ENCODE results near the gene FOXO1. TPM values are rescaled to one million over a fixed set of nuclear protein-coding genes. Genes with fewer than 3 reads are reported as not detected.

The FOXO1 gene
- total RNA-seq, 1 donor from 2014 or later: 19.9 TPM

DNA sequence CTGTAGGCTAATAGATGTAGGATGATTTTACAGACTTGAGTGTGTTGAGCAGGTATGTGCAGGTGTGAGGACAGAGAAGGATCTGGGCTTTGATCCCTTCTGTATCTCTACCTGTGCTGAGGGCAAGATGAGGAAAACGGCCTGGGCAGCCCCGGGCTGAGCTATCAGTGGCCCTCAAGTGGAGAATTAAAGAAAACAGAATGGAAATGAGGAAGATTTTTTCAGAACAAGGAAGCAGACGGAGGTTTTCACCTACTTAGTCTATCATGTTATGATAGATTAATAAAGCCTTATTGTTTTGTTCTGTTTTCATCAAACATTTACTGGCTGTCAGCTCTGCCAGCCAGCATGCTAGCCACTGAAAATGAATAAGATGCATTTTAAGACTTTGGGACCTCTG lies 22.3 kb upstream of the FOXO1 start:
- no peaks in the 10 kb centered on the region for H3K9me3 ChIP-seq
- H3K27me3 ChIP-seq (ENCODE audit: low read depth): no peaks in the 10 kb centered on the region
- H3K4me1 ChIP-seq: no peaks in the 10 kb centered on the region
- no peaks in the 10 kb centered on the region for H3K36me3 ChIP-seq
- TF ChIP-seq, protein P1, sequence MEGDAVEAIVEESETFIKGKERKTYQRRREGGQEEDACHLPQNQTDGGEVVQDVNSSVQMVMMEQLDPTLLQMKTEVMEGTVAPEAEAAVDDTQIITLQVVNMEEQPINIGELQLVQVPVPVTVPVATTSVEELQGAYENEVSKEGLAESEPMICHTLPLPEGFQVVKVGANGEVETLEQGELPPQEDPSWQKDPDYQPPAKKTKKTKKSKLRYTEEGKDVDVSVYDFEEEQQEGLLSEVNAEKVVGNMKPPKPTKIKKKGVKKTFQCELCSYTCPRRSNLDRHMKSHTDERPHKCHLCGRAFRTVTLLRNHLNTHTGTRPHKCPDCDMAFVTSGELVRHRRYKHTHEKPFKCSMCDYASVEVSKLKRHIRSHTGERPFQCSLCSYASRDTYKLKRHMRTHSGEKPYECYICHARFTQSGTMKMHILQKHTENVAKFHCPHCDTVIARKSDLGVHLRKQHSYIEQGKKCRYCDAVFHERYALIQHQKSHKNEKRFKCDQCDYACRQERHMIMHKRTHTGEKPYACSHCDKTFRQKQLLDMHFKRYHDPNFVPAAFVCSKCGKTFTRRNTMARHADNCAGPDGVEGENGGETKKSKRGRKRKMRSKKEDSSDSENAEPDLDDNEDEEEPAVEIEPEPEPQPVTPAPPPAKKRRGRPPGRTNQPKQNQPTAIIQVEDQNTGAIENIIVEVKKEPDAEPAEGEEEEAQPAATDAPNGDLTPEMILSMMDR (IDR thresholded peaks at IDR 0.05): no peak
- no peak overlapping the region for H3K27ac ChIP-seq
- no peak for DNase-seq
- ATAC-seq: no peak
- intact Hi-C loops (cut with DNase I): loop anchor here (10.0 kb wide), 1 partner anchor 624 kb away; no protein-coding TSS in a partner anchor
- H3K4me3 ChIP-seq: no peak overlapping the region

DNA sequence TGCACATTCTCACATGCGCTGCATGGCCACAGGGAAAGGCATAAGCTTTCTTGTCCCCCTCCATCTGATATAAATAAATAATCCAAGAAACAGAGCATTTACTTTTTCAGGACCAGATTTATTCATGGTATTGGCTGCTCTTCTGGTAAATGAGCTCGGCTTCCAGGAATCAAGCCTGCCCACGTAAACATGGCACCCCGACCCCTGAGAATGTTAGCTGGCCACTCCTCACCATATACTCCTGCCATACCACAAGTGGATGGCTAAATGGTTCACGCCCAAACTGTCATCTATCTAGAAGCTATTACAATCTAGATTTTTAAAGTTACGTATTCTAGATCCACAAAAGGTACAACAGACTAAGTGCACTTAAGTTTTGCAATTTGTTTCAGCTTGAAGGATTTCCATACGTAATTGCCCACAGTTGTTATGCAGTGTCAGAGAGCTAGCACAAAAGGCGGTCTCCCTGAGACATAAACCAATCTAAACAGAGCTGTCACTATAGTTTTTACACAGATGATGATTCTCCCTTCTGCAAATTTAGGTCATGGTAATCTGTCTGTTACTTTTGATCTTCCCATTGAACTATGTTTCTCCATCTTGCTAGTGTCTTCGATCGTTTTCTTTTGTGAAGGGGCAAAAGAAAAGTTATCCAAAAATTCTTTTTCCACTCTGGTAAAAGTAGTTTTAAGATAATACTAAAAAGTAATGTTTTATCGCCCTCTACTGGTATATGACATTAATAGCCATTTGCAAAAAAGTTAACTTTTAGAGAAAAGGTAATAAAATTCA lies 16.2 kb upstream of the FOXO1 start:
- no peak for DNase-seq
- H3K9me3 ChIP-seq: no peaks in the 10 kb centered on the region
- intact Hi-C loops (cut with DNase I): loop anchor here (10.0 kb wide), 1 partner anchor 618 kb away; no protein-coding TSS in a partner anchor

DNA sequence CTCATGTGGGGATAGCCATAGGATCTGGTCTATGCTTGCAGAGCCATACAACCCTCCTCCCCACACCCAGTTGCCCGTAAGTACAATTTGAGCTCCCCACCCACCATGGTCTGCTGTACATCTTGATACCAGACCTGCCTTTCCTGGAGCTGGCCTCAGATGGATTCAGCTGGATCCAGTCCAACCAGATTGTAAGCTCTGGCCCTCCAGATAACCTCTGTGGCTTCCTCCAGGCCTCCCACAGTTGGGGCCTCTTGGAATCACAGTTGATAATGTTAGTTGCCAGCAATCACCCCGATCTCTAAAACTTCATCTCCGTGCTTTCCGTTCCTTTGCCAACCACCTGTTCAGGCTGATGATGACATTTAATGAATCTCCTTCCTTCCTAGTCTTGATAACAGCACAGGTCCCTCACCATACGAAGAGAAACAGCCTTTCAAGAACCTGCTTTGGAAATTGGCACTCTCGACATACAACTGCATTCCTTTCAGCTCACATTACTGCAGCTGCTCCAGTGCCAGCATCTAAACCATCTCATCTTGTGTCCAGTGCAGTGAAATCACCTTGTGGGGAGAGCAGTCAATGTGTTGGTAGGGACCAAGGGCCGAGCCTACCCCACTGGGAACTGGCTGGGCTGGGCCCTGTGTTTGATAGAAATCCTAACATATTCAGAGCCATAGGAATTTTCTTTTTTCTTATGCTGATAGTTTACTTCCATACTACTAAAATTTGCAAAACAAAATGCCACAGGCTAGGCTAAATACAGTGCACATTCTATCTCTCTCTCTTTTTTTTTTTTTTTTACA lies 15.1 kb upstream of the FOXO1 start:
- H3K27ac ChIP-seq: no peak overlapping the region
- intact Hi-C loops (cut with DNase I): loop anchor here (10.0 kb wide), 1 partner anchor 617 kb away; no protein-coding TSS in a partner anchor
- H3K36me3 ChIP-seq: no peaks in the 10 kb centered on the region
- no peak for DNase-seq
- no peaks in the 10 kb centered on the region for H3K9me3 ChIP-seq
- ATAC-seq: peak; percentile 21 to 61
- no peak overlapping the region for H3K4me3 ChIP-seq
- peaks cover 7% of the 10 kb centered on the region for H3K4me1 ChIP-seq
- TF ChIP-seq, protein P1 (IDR thresholded peaks at IDR 0.05): no peak
- H3K27me3 ChIP-seq (ENCODE audit: low read depth): no peaks in the 10 kb centered on the region

More for the DNA sequence above, 16.2 kb upstream of the FOXO1 start:
- Histone ChIP-seq H3K27me3 (ENCODE audit: low read depth) (no peaks in the 10 kb centered on the region), H3K4me1 (peaks cover 7% of the 10 kb centered on the region), H3K36me3 (no peaks in the 10 kb centered on the region), H3K27ac (no peak overlapping the region), H3K4me3 (no peak overlapping the region)
- ATAC-seq: no peak
- TF ChIP-seq, protein P1 (IDR thresholded peaks at IDR 0.05): peak; percentile 70

DNA sequence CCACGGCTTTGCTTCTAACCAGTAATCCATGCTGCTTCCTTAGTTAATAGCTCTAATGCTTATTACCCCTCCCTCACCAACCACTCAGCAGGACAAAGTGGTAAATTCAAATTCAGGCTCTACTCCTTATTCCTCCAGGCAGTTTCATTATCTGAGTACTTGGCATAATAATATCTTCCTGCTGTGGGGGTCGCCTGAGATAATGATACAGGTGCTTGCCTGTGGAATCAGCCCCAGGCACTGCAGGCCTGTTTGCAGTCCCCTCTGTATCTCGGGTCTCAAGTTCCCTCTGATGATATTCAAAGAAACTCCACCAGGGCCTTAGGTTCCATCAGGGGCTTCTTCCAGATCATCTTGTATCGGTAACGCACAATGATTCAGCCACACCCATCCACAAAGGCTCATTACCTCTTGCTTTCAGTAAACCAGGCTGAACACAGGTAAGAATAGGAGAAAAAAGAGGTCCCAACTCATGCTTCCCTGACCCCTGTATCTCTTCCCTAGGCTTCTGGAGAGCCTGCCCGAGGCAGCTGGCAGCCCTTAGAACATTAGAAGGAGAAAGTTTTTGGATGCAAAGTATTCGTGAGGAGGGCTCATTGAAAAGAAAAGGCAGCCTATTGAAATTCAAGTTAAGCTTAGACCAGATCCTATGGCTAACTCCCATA lies 14.3 kb upstream of the FOXO1 start:
- intact Hi-C loops (cut with DNase I): loop anchor here (10.0 kb wide), 1 partner anchor 616 kb away; no protein-coding TSS in a partner anchor
- DNase-seq: no peak
- Histone ChIP-seq H3K36me3 (no peaks in the 10 kb centered on the region), H3K27me3 (ENCODE audit: low read depth) (no peaks in the 10 kb centered on the region), H3K27ac (no peak overlapping the region), H3K9me3 (no peaks in the 10 kb centered on the region), H3K4me1 (peaks cover 7% of the 10 kb centered on the region), H3K4me3 (no peak overlapping the region)
- ATAC-seq: no peak
- TF ChIP-seq, protein P1 (IDR thresholded peaks at IDR 0.05): no peak

DNA sequence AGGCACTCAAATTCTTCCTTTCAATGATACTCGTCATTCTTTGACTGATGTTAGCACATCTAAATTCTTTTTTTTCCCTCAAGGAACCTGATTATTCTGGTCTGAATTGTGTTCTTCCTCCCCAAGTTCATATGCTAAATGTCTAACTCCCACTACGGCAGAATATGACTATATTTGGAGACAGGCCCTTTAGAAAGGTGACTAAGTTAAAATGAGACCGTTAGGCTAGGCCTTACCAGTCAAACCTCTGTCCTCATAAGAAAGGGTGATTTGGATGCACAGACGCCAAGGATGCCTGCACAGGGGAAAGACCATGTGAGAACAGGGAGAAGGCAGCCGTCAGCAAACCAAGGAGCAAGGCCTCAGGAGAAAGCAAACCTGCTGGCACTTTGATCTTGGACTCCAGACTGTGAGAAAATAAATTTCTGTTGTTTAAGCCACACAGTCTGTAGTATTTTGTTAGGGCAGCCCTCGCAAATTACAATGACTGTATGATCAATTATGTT lies 13.1 kb upstream of the FOXO1 start:
- Histone ChIP-seq H3K9me3 (no peaks in the 10 kb centered on the region), H3K27ac (no peak overlapping the region), H3K4me1 (peaks cover 7% of the 10 kb centered on the region), H3K36me3 (no peaks in the 10 kb centered on the region), H3K27me3 (ENCODE audit: low read depth) (no peaks in the 10 kb centered on the region), H3K4me3 (no peak overlapping the region)
- DNase-seq (no peak), ATAC-seq (no peak)
- intact Hi-C loops (cut with DNase I): no loop called here
- TF ChIP-seq, protein P1 (IDR thresholded peaks at IDR 0.05): no peak
